Stimulated activated CD4-positive, alpha-beta T cell treated with anti-CD3 and anti-CD28 coated beads, Interleukin-4, amount 100 ng/mL, for 4 hours (primary cell): ENCODE results near the gene CAPN10.

Experiments used
- DNase-seq, 2 experiments: peaks; one replicate each; pipeline ENCODE4 v3.0.0-alpha.2; 2020

CAPN10 gene

GRCh38 chr2:240575101-240575965 is 11.2 kb upstream of the CAPN10 start:
- DNase-seq: no peak

- DNase-seq: no peak
Observed at GRCh38 chr2:240576036-240576435, 10.5 kb upstream of the CAPN10 start.

- no peak for DNase-seq
Observed at GRCh38 chr2:240576436-240577205, 9.9 kb upstream of the CAPN10 start.

GRCh38 chr2:240577281-240578109 is 9.0 kb upstream of the CAPN10 start:
- no peak for DNase-seq

- DNase-seq: no peak
Observed at GRCh38 chr2:240578110-240578450, 8.5 kb upstream of the CAPN10 start.

- no peak for DNase-seq
Observed at GRCh38 chr2:240578488-240578887, 8.0 kb upstream of the CAPN10 start.

GRCh38 chr2:240579071-240579762 is 7.3 kb upstream of the CAPN10 start:
- no peak for DNase-seq

- DNase-seq: peak; percentile 69 to 71
Observed at GRCh38 chr2:240579771-240580614, 6.5 kb upstream of the CAPN10 start.

- DNase-seq: no peak
Observed at GRCh38 chr2:240581811-240582210, 4.7 kb upstream of the CAPN10 start.

GRCh38 chr2:240582781-240583180 is 3.8 kb upstream of the CAPN10 start:
- DNase-seq: no peak

- no peak for DNase-seq
Observed at GRCh38 chr2:240583774-240584173, 2.8 kb upstream of the CAPN10 start.

- DNase-seq: no peak
Observed at GRCh38 chr2:240584486-240585031, 2.0 kb upstream of the CAPN10 start.

- no peak for DNase-seq
Observed at GRCh38 chr2:240585101-240585500, 1.4 kb upstream of the CAPN10 start.

GRCh38 chr2:240585681-240586197 is 795 bp upstream of the CAPN10 start:
- DNase-seq: no peak

- DNase-seq: peak; percentile 47 to 50
Observed at GRCh38 chr2:240586919-240587800, 626 bp downstream of the CAPN10 start.

- no peak for DNase-seq
Observed at GRCh38 chr2:240588006-240588655, 1.6 kb downstream of the CAPN10 start.

- no peak for DNase-seq
Observed at GRCh38 chr2:240588669-240589068, 2.1 kb downstream of the CAPN10 start.

GRCh38 chr2:240589375-240589774 is 2.8 kb downstream of the CAPN10 start:
- DNase-seq: no peak

GRCh38 chr2:240589850-240590525 is 3.5 kb downstream of the CAPN10 start:
- no peak for DNase-seq
